IMR-90 (cell line): Measurements from ENCODE around the gene C10orf90. TPM values are rescaled to one million over a fixed set of nuclear protein-coding genes. Genes with fewer than 3 reads are reported as not detected.

ENCODE experiments used
- ATAC-seq: fragments of 200-7000 bp; cut with Tn5 transposase; 2 replicates; pipeline ENCODE4 v1.9.1; 2020; ENCODE audit warnings: low read depth, mild to moderate bottlenecking, moderate library complexity
- BruUV-seq: library from RNA; stranded (reverse); fragments of 400-500 nt; replicated peaks from 2 replicates; lab custom pipeline; 2021; lab: Mats Ljungman, UMichigan
- CTCF ChIA-PET: fragments of 300-600 bp; formaldehyde crosslinking; extraction: SDS; loops from one replicate; lab custom pipeline; 2021; ENCODE audit warnings: antibody characterized with exemption; lab: Yijun Ruan, JAX
- POLR2A ChIA-PET: fragments of 300-600 bp; sonication (Branson Sonifier 250); formaldehyde crosslinking; loops from one replicate; lab custom pipeline; 2022; ENCODE audit warnings: antibody characterized with exemption; ENCODE audit not compliant: unreplicated experiment; lab: Charles Lee
- DNase-seq: peaks from one replicate; pipeline ENCODE4 v3.0.0; 2013
- H2AFZ ChIP-seq: replicated peaks from 2 replicates; pipeline ENCODE3; 2013; ENCODE audit warnings: low read length, mild to moderate bottlenecking; ENCODE audit not compliant: poor library complexity
- H2AK5ac ChIP-seq: 2 replicates; pipeline ENCODE4 v1.6.1; 2013; ENCODE audit warnings: low read depth, low read length, inconsistent platforms
- H2AK9ac ChIP-seq: replicated peaks from 2 replicates; pipeline ENCODE3; 2013; ENCODE audit warnings: mild to moderate bottlenecking, low read depth, low read length, moderate library complexity; ENCODE audit not compliant: poor library complexity
- H2BK120ac ChIP-seq: 2 replicates; pipeline ENCODE4 v1.6.1; 2013; ENCODE audit warnings: low read depth, low read length, inconsistent platforms
- H2BK15ac ChIP-seq: 3 replicates; pipeline ENCODE4 v1.6.1; 2013; ENCODE audit warnings: low read depth, low read length, inconsistent platforms
- H2BK20ac ChIP-seq: 2 replicates; pipeline ENCODE4 v1.6.1; 2013; ENCODE audit warnings: low read depth, mild to moderate bottlenecking, inconsistent platforms, low read length, moderate library complexity
- H2BK5ac ChIP-seq: 2 replicates; pipeline ENCODE4 v1.6.1; 2013; ENCODE audit warnings: mild to moderate bottlenecking, low read depth, low read length, inconsistent platforms; ENCODE audit not compliant: poor library complexity, severe bottlenecking
- H3K14ac ChIP-seq: replicated peaks from 2 replicates; pipeline ENCODE4 v1.6.1; 2013; ENCODE audit warnings: low read depth, low read length, inconsistent platforms
- H3K18ac ChIP-seq: 2 replicates; pipeline ENCODE4 v1.6.1; 2013; ENCODE audit warnings: low read depth, low read length, control low read depth
- H3K23ac ChIP-seq: 2 replicates; pipeline ENCODE4 v1.6.1; 2013; ENCODE audit warnings: low read depth, low read length, inconsistent platforms
- H3K27ac ChIP-seq: 2 replicates; pipeline ENCODE4 v1.5.1; 2013; ENCODE audit warnings: mild to moderate bottlenecking, control low read depth, low read length; ENCODE audit not compliant: insufficient read depth
- H3K27me3 ChIP-seq: 2 replicates; pipeline ENCODE4 v1.6.1; 2013; ENCODE audit warnings: low read length; ENCODE audit not compliant: control insufficient read depth, insufficient read depth
- H3K36me3 ChIP-seq: 2 replicates; pipeline ENCODE4 v1.6.1; 2013; ENCODE audit warnings: low read length, mixed read lengths; ENCODE audit not compliant: control insufficient read depth, insufficient read depth
- H3K4ac ChIP-seq: 2 replicates; pipeline ENCODE4 v1.6.1; 2013; ENCODE audit warnings: low read depth, low read length, inconsistent platforms
- H3K4me1 ChIP-seq: 2 replicates; pipeline ENCODE4 v1.6.1; 2013; ENCODE audit warnings: low read length, mixed read lengths; ENCODE audit not compliant: control insufficient read depth, insufficient read depth
- H3K4me2 ChIP-seq: 2 replicates; pipeline ENCODE4 v1.6.1; 2013; ENCODE audit warnings: low read depth, mild to moderate bottlenecking, control low read depth, low read length, moderate library complexity
- H3K4me3 ChIP-seq: 2 replicates; pipeline ENCODE4 v1.5.1; 2013; ENCODE audit warnings: low read depth, mild to moderate bottlenecking, control low read depth, low read length, moderate library complexity; ENCODE audit not compliant: insufficient read depth
- H3K56ac ChIP-seq: 2 replicates; pipeline ENCODE4 v1.6.1; 2013; ENCODE audit warnings: low read length, inconsistent platforms; ENCODE audit not compliant: insufficient read depth; ENCODE audit errors: extremely low read depth
- H3K79me1 ChIP-seq, 2 experiments: 2 replicates each; pipeline ENCODE4 v1.6.1; 2013; ENCODE audit warnings: low read length in 2 of 2, inconsistent platforms in 1 of 2, low read depth in 1 of 2
- H3K9ac ChIP-seq: 2 replicates; pipeline ENCODE4 v1.6.1; 2013; ENCODE audit warnings: low read depth, low read length, control low read depth
- H3K9me1 ChIP-seq: 2 replicates; pipeline ENCODE4 v1.6.1; 2013; ENCODE audit warnings: low read length, inconsistent platforms; ENCODE audit not compliant: insufficient read depth
- H3K9me3 ChIP-seq: 2 replicates; pipeline ENCODE4 v1.6.1; 2013; ENCODE audit warnings: low read length; ENCODE audit not compliant: control insufficient read depth, insufficient read depth
- H4K20me1 ChIP-seq: 2 replicates; pipeline ENCODE4 v1.6.1; 2013; ENCODE audit warnings: low read length, inconsistent platforms; ENCODE audit not compliant: insufficient read depth
- H4K5ac ChIP-seq: 2 replicates; pipeline ENCODE4 v1.6.1; 2013; ENCODE audit warnings: mild to moderate bottlenecking, low read depth, low read length, control low read depth
- H4K8ac ChIP-seq, 2 experiments: 2 replicates each; pipeline ENCODE4 v1.6.1; 2013; ENCODE audit warnings: low read depth in 2 of 2, low read length in 2 of 2, control low read depth in 1 of 2, inconsistent platforms in 1 of 2
- H4K91ac ChIP-seq: 2 replicates; pipeline ENCODE4 v1.6.1; 2013; ENCODE audit warnings: low read depth, low read length, inconsistent platforms; ENCODE audit not compliant: insufficient read depth
- BHLHE40 ChIP-seq: fragments of 150-350 bp; IDR thresholded peaks from 2 replicates; pipeline ENCODE4 v1.6.1; 2016; ENCODE audit warnings: mild to moderate bottlenecking, low read depth, low read length
- CEBPB ChIP-seq: IDR thresholded peaks from 2 replicates; pipeline ENCODE4 v1.6.1; 2012; ENCODE audit warnings: low read depth, low read length, improper control_type of control experiment
- CHD1 ChIP-seq: IDR thresholded peaks from 2 replicates; pipeline ENCODE4 v1.6.1; 2012; ENCODE audit warnings: low read depth, low read length, improper control_type of control experiment
- FOS ChIP-seq: fragments of 150-350 bp; IDR thresholded peaks from 2 replicates; pipeline ENCODE4 v1.6.1; 2016; ENCODE audit warnings: low read depth, low read length
- MAFK ChIP-seq: IDR thresholded peaks from 2 replicates; pipeline ENCODE4 v1.6.1; 2012; ENCODE audit warnings: low read depth, low read length, improper control_type of control experiment
- MAZ ChIP-seq: IDR thresholded peaks from 2 replicates; pipeline ENCODE4 v1.6.1; 2012; ENCODE audit warnings: low read depth, mild to moderate bottlenecking, low read length, improper control_type of control experiment, moderate library complexity, borderline replicate concordance
- MXI1 ChIP-seq: IDR thresholded peaks from 2 replicates; pipeline ENCODE4 v1.6.1; 2012; ENCODE audit warnings: low read depth, mild to moderate bottlenecking, low read length, moderate library complexity, borderline replicate concordance
- NFE2L2 ChIP-seq: fragments of 150-350 bp; IDR thresholded peaks from 2 replicates; pipeline ENCODE4 v1.6.1; 2016; ENCODE audit warnings: low read depth, mild to moderate bottlenecking, low read length
- POLR2A ChIP-seq: IDR thresholded peaks from 2 replicates; pipeline ENCODE4 v1.6.1; 2012; ENCODE audit warnings: mild to moderate bottlenecking, low read depth, low read length
- RAD21 ChIP-seq: IDR thresholded peaks from 2 replicates; pipeline ENCODE4 v1.6.1; 2012; ENCODE audit warnings: low read length, improper control_type of control experiment
- RCOR1 ChIP-seq: IDR thresholded peaks from 2 replicates; pipeline ENCODE4 v1.6.1; 2012; ENCODE audit warnings: mild to moderate bottlenecking, low read length, improper control_type of control experiment; ENCODE audit not compliant: insufficient replicate concordance
- RFX5 ChIP-seq: IDR thresholded peaks from 2 replicates; pipeline ENCODE4 v1.8.0; 2012; ENCODE audit warnings: low read depth, mild to moderate bottlenecking, low read length, moderate library complexity
- SMC3 ChIP-seq: fragments of 150-350 bp; IDR thresholded peaks from 2 replicates; pipeline ENCODE4 v1.6.1; 2016; ENCODE audit warnings: low read depth, mild to moderate bottlenecking, antibody characterized with exemption, low read length, moderate library complexity
- WGBS, 2 experiments: methylation state at CpG; one replicate each; pipeline versions ENCODE4 v1.1.5 to v1.1.7; 2013; ENCODE audit warnings: missing lambda C conversion rate in 2 of 2; ENCODE audit not compliant: insufficient read length in 1 of 2; ENCODE audit errors: extremely low coverage in 2 of 2; 5-methylcytosine and 5-hydroxymethylcytosine counted together
- dilution Hi-C: fragments of 300-500 bp; cut with HindIII; formaldehyde crosslinking; loops from one replicate; pipeline ENCODE4 v1.14.3; 2018; ENCODE audit warnings: low sequenced_read_pairs; ENCODE audit not compliant: unreplicated experiment
- in situ Hi-C: fragments of 300-500 bp; cut with MboI; formaldehyde crosslinking; loops from 3 replicates; pipeline ENCODE4 v1.14.3; 2019; ENCODE audit warnings: low sequenced_read_pairs, inconsistent platforms, mixed read lengths
- intact Hi-C: fragments of 100-400 bp; cut with micrococcal nuclease; formaldehyde crosslinking; loops from 2 replicates; pipeline ENCODE4 v1.10.0; 2022
- polyA plus RNA-seq, 3 experiments: library from polyadenylated mRNA; depleted of rRNA; stranded (reverse); fragments of >200 nt; gene quantifications; 2 replicates each; pipeline ENCODE4 v1.2.3, GENCODE V29; 2012; ENCODE audit warnings: low replicate concordance in 1 of 3
- total RNA-seq: library from RNA; depleted of rRNA; stranded (reverse); fragments of >200 nt; gene quantifications from 2 replicates; pipeline ENCODE4 v1.2.3, GENCODE V29; 2012
- TF ChIP-seq, protein P1 (sequence below): fragments of 150-350 bp; IDR thresholded peaks from 2 replicates; pipeline ENCODE4 v1.6.1; 2016; ENCODE audit warnings: low read depth, mild to moderate bottlenecking, low read length, moderate library complexity, borderline replicate concordance
- TF ChIP-seq, protein P2 (sequence below): conservative IDR thresholded peaks from 2 replicates; pipeline ENCODE4 v1.5.1; 2012; ENCODE audit warnings: mild to moderate bottlenecking, low read depth, low read length, improper control_type of control experiment
- TF ChIP-seq, protein P3 (sequence below): fragments of 150-350 bp; IDR thresholded peaks from 2 replicates; pipeline ENCODE4 v1.6.1; 2017; ENCODE audit warnings: mild to moderate bottlenecking, antibody characterized with exemption, low read length, low read depth

Gene C10orf90
- total and polyA plus RNA-seq, 2 of the 4 experiments (the other 2 are of a cell fraction), result 0.05 to 0.18 TPM

DNA sequence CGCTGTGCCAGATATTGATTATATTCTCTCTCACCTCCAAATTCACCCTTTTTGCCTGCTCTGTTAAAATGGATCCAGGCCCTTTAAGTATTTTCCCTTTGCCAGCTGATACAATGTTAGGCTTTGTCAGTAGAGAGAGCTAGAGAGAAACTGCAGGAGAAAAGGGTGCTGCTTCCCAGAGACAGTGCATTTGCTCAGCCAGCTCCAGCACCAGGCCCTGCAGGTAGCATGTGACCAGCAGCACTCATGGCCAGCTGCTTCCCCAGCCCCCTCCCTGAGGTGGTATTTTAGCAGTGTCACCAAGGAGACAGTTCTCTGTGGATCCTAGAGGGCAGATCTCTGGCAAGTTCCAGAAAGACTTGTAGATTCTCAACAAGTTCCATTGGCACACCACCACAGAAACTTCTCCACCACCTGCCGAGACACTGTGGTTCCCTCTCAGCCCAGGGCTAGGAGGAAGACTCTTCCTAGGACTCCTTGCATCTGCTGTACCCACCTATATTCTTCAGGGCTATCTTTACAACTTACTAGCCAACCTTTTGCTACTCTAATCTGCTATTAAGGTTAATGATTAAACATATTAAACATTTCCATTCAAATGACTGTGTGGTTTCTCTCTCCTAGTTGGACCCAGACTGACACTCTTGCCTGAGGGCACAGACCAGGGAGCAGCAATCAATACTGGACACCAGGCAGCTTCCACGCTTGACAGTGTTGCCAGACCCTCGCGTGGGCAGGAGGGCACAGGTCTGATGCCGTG lies 246.6 kb downstream of the C10orf90 start:
- dilution Hi-C loops, result no loop called here

More for the DNA sequence above, 246.6 kb downstream of the C10orf90 start:
- no peak overlapping the region for H3K4ac ChIP-seq
- no peak overlapping the region for H2AK9ac ChIP-seq
- H3K4me2 ChIP-seq, result no peak overlapping the region
- ChIA-PET POLR2A (no interaction called here), CTCF (no interaction called here)
- 100% methylated on average over 1 of the region's 6 CpGs; no CpG with 5 or more reads in 1 of the 2 experiments for WGBS, 2 experiments
- H3K27me3 ChIP-seq, result no peaks in the 10 kb centered on the region; the same call in 1 of the 2 replicates
- H3K27ac ChIP-seq, result no peak overlapping the region
- H2BK120ac ChIP-seq, result no peak overlapping the region
- H4K5ac ChIP-seq, result no peak overlapping the region
- H2AK5ac ChIP-seq, result no peak overlapping the region
- no peaks in the 10 kb centered on the region for H3K36me3 ChIP-seq
- no peak overlapping the region for H3K14ac ChIP-seq
- H3K9me1 ChIP-seq, result no peaks in the 10 kb centered on the region
- peaks cover 11% of the 10 kb centered on the region for H3K9me3 ChIP-seq
- in situ Hi-C loops, result no loop called here
- no peak overlapping the region for H3K23ac ChIP-seq
- peaks cover 2% of the 10 kb centered on the region; the same call in 1 of the 2 replicates for H3K4me1 ChIP-seq
- no peak overlapping the region for H2BK15ac ChIP-seq
- no peak overlapping the region for H2AFZ ChIP-seq
- no peak overlapping the region for H3K56ac ChIP-seq
- no peak for TF ChIP-seq RCOR1
- TF ChIP-seq MAFK, result no peak
- TF ChIP-seq BHLHE40, result no peak
- TF ChIP-seq, protein P1, sequence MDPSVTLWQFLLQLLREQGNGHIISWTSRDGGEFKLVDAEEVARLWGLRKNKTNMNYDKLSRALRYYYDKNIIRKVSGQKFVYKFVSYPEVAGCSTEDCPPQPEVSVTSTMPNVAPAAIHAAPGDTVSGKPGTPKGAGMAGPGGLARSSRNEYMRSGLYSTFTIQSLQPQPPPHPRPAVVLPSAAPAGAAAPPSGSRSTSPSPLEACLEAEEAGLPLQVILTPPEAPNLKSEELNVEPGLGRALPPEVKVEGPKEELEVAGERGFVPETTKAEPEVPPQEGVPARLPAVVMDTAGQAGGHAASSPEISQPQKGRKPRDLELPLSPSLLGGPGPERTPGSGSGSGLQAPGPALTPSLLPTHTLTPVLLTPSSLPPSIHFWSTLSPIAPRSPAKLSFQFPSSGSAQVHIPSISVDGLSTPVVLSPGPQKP, result no peak
- no peak for TF ChIP-seq MXI1
- no peak for TF ChIP-seq NFE2L2
- TF ChIP-seq, protein P2, sequence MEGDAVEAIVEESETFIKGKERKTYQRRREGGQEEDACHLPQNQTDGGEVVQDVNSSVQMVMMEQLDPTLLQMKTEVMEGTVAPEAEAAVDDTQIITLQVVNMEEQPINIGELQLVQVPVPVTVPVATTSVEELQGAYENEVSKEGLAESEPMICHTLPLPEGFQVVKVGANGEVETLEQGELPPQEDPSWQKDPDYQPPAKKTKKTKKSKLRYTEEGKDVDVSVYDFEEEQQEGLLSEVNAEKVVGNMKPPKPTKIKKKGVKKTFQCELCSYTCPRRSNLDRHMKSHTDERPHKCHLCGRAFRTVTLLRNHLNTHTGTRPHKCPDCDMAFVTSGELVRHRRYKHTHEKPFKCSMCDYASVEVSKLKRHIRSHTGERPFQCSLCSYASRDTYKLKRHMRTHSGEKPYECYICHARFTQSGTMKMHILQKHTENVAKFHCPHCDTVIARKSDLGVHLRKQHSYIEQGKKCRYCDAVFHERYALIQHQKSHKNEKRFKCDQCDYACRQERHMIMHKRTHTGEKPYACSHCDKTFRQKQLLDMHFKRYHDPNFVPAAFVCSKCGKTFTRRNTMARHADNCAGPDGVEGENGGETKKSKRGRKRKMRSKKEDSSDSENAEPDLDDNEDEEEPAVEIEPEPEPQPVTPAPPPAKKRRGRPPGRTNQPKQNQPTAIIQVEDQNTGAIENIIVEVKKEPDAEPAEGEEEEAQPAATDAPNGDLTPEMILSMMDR, result no peak
- no peak for TF ChIP-seq CHD1
- no peak for TF ChIP-seq POLR2A
- no peak for TF ChIP-seq FOS
- no peak for TF ChIP-seq SMC3
- TF ChIP-seq, protein P3, sequence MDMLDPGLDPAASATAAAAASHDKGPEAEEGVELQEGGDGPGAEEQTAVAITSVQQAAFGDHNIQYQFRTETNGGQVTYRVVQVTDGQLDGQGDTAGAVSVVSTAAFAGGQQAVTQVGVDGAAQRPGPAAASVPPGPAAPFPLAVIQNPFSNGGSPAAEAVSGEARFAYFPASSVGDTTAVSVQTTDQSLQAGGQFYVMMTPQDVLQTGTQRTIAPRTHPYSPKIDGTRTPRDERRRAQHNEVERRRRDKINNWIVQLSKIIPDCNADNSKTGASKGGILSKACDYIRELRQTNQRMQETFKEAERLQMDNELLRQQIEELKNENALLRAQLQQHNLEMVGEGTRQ, result no peak
- no peak for TF ChIP-seq CEBPB
- no peak for TF ChIP-seq RFX5
- TF ChIP-seq RAD21, result no peak
- no peak for TF ChIP-seq MAZ
- no peak overlapping the region for H3K18ac ChIP-seq
- H4K91ac ChIP-seq, result no peak overlapping the region
- no peak overlapping the region for H2BK20ac ChIP-seq
- H4K8ac ChIP-seq, result no peak overlapping the region
- H3K79me1 ChIP-seq, result no peaks in the 10 kb centered on the region
- ATAC-seq (no peak), DNase-seq (no peak)
- no TSS peak for BruUV-seq
- intact Hi-C loops, result no loop called here
- no peaks in the 10 kb centered on the region for H4K20me1 ChIP-seq
- no peak overlapping the region for H2BK5ac ChIP-seq
- H3K4me3 ChIP-seq, result no peak overlapping the region
- H3K9ac ChIP-seq, result no peak overlapping the region
